ENCODE results near the gene WDR93.
A peak's percentile ranks its signal among the peaks of the same experiment; 100 is the strongest.

The WDR93 gene

DNA sequence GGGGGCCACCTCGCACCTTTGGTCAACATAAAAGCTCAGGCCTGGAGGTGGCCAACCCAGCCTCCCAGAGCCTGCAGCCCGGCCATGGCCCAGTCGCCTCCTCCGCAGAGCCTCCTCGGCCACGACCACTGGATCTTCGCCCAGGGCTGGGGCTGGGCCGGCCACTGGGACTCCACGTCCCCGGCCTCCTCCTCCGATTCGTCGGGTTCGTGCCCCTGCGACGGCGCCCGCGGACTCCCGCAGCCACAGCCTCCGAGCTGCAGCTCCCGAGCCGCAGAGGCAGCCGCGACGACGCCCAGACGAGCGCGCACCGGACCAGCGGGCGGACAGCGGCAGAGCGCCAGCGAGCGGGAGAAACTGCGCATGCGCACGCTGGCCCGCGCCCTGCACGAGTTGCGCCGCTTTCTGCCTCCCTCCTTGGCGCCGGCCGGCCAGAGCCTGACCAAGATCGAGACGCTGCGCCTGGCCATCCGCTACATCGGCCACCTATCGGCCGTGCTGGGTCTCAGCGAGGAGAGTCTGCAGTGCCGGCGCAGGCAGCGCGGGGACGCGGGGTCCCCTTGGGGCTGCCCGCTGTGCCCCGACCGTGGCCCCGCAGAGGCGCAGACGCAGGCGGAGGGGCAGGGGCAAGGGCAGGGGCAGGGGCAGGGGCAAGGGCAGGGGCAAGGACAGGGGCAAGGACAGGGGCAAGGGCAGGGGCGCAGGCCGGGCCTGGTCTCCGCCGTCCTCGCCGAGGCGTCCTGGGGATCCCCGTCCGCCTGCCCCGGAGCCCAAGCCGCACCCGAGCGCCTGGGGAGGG, 85.9 kb downstream of the WDR93 start, which contains the start of gene MESP2:
Gene MESP2, plus strand, starts transcription at position 59 of the 799 bp plus-strand sequence. Its CDS starts 26 bp downstream, at position 85.
- Histone ChIP-seq H2AFZ (ENCODE audit: insufficient read depth, low read length, poor library complexity) (peak within 1 kb of the TSS; percentile 58), H2BK120ac (ENCODE audit: insufficient read depth, low read length, poor library complexity) (peak within 1 kb of the TSS; percentile 23), H3K4me2 (ENCODE audit: low read length) (peak within 1 kb of the TSS; percentile 78), H3K18ac (ENCODE audit: low read length) (peak within 1 kb of the TSS; percentile 31), H3K36me3 (ENCODE audit: control insufficient read depth in 1 of 2, insufficient read depth in 2 of 2, low read length in 2 of 2) (no peaks in the 10 kb centered on the region), H3K27me3 (ENCODE audit: insufficient read depth, low read length) (no peaks in the 10 kb centered on the region), H4K91ac (ENCODE audit: low read depth, low read length) (peak within 1 kb of the TSS; percentile 50), H4K12ac (ENCODE audit: low read depth, low read length) (peak within 1 kb of the TSS; percentile 22), H2BK12ac (ENCODE audit: low read length) (peak within 1 kb of the TSS; percentile 44), H3K4me1 (ENCODE audit: control insufficient read depth in 1 of 2, insufficient read depth in 2 of 2, low read length in 2 of 2) (peaks cover 15 to 22% of the 10 kb centered on the region in 2 experiments), H3K27ac (ENCODE audit: low read depth, low read length) (no peak within 1 kb of the TSS), H3K9me3 (ENCODE audit: insufficient read depth, low read depth, low read length) (no peaks in the 10 kb centered on the region), H3K79me1 (ENCODE audit: low read length) (peaks cover 11% of the 10 kb centered on the region), H2BK5ac (ENCODE audit: low read depth, low read length, poor library complexity) (no peak within 1 kb of the TSS), H3K79me2 (ENCODE audit: control insufficient read depth, insufficient read depth, low read length, poor library complexity) (no peaks in the 10 kb centered on the region), H3K9ac (ENCODE audit: low read length) (no peak within 1 kb of the TSS), H3K4me3 (ENCODE audit: low read depth, low read length) (peak within 1 kb of the TSS; percentile 20), H3K23ac (ENCODE audit: low read length) (no peak within 1 kb of the TSS), H3K4ac (ENCODE audit: low read depth, low read length) (peak within 1 kb of the TSS; percentile 28), H3K14ac (ENCODE audit: low read length) (peak within 1 kb of the TSS; percentile 45), H4K8ac (ENCODE audit: low read depth, low read length) (peak within 1 kb of the TSS; percentile 63), H2AK5ac (ENCODE audit: low read length) (no peak within 1 kb of the TSS)
- DNase-seq = peak; percentile 89 to 93
- no CpG with 5 or more reads among the region's 82 CpGs for WGBS (ENCODE audit: extremely low coverage, insufficient coverage, insufficient read length)

- Histone ChIP-seq H3K4me1 (ENCODE audit: control insufficient read depth in 1 of 2, insufficient read depth in 2 of 2, low read length in 2 of 2) (peaks cover 20 to 27% of the 10 kb centered on the region in 2 experiments), H2AFZ (ENCODE audit: insufficient read depth, low read length, poor library complexity) (peak overlapping the region; percentile 58), H3K4me3 (ENCODE audit: low read depth, low read length) (no peak overlapping the region), H3K9ac (ENCODE audit: low read length) (no peak overlapping the region), H2BK5ac (ENCODE audit: low read depth, low read length, poor library complexity) (no peak overlapping the region), H3K79me1 (ENCODE audit: low read length) (peaks cover 11% of the 10 kb centered on the region), H4K12ac (ENCODE audit: low read depth, low read length) (no peak overlapping the region), H3K9me3 (ENCODE audit: insufficient read depth, low read depth, low read length) (no peaks in the 10 kb centered on the region), H4K91ac (ENCODE audit: low read depth, low read length) (peak overlapping the region; percentile 50), H3K79me2 (ENCODE audit: control insufficient read depth, insufficient read depth, low read length, poor library complexity) (no peaks in the 10 kb centered on the region), H3K18ac (ENCODE audit: low read length) (peak overlapping the region; percentile 7), H3K27ac (ENCODE audit: low read depth, low read length) (no peak overlapping the region), H2BK12ac (ENCODE audit: low read length) (no peak overlapping the region), H3K14ac (ENCODE audit: low read length) (no peak overlapping the region), H3K23ac (ENCODE audit: low read length) (no peak overlapping the region), H3K27me3 (ENCODE audit: insufficient read depth, low read length) (no peaks in the 10 kb centered on the region), H3K4ac (ENCODE audit: low read depth, low read length) (no peak overlapping the region), H4K8ac (ENCODE audit: low read depth, low read length) (peak overlapping the region; percentile 63), H2AK5ac (ENCODE audit: low read length) (no peak overlapping the region), H2BK120ac (ENCODE audit: insufficient read depth, low read length, poor library complexity) (no peak overlapping the region), H3K4me2 (ENCODE audit: low read length) (peak overlapping the region; percentile 78), H3K36me3 (ENCODE audit: control insufficient read depth in 1 of 2, insufficient read depth in 2 of 2, low read length in 2 of 2) (no peaks in the 10 kb centered on the region)
- DNase-seq = no peak
- no CpG with 5 or more reads among the region's 25 CpGs for WGBS (ENCODE audit: extremely low coverage, insufficient coverage, insufficient read length)
Measured at GRCh38 chr15:89777073-89777751, 86.6 kb downstream of the WDR93 start.

DNA sequence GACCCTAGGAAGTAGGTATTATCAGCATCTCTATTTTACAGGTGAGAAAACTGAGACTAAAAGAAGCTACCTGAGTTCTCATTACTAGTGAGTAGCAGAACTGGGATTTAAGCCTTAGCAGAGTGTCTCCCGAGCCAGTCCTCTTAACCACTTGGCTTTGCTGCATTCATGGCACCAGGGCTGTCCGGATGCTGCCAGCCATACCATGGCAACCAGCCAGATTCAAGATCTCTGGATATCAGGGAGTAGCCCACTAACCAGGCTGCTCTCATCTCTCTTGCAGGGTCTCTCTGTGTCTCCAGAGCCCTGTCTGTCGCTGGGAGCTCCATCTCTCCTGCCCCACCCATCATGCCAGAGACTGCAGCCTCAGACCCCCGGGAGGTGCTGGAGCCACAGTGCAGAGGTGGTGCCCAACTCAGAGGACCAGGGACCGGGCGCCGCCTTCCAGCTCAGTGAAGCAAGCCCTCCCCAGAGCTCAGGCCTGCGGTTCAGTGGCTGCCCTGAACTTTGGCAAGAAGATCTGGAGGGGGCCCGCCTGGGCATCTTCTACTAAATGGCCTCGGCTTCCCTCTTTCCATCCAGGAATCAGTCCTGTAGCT, 87.3 kb downstream of the WDR93 start:
- Histone ChIP-seq H3K14ac (ENCODE audit: low read length) (no peak overlapping the region), H3K9me3 (ENCODE audit: insufficient read depth, low read depth, low read length) (no peaks in the 10 kb centered on the region), H4K8ac (ENCODE audit: low read depth, low read length) (no peak overlapping the region), H2BK120ac (ENCODE audit: insufficient read depth, low read length, poor library complexity) (no peak overlapping the region), H3K4ac (ENCODE audit: low read depth, low read length) (no peak overlapping the region), H2AK5ac (ENCODE audit: low read length) (no peak overlapping the region), H3K36me3 (ENCODE audit: control insufficient read depth in 1 of 2, insufficient read depth in 2 of 2, low read length in 2 of 2) (no peaks in the 10 kb centered on the region), H4K12ac (ENCODE audit: low read depth, low read length) (no peak overlapping the region), H2BK12ac (ENCODE audit: low read length) (no peak overlapping the region), H2BK5ac (ENCODE audit: low read depth, low read length, poor library complexity) (no peak overlapping the region), H3K4me2 (ENCODE audit: low read length) (no peak overlapping the region), H4K91ac (ENCODE audit: low read depth, low read length) (no peak overlapping the region), H3K23ac (ENCODE audit: low read length) (no peak overlapping the region), H3K79me2 (ENCODE audit: control insufficient read depth, insufficient read depth, low read length, poor library complexity) (no peaks in the 10 kb centered on the region), H3K79me1 (ENCODE audit: low read length) (peaks cover 11% of the 10 kb centered on the region), H3K4me1 (ENCODE audit: control insufficient read depth in 1 of 2, insufficient read depth in 2 of 2, low read length in 2 of 2) (peaks cover 23 to 31% of the 10 kb centered on the region in 2 experiments), H3K9ac (ENCODE audit: low read length) (no peak overlapping the region), H2AFZ (ENCODE audit: insufficient read depth, low read length, poor library complexity) (no peak overlapping the region), H3K4me3 (ENCODE audit: low read depth, low read length) (no peak overlapping the region), H3K27ac (ENCODE audit: low read depth, low read length) (no peak overlapping the region), H3K27me3 (ENCODE audit: insufficient read depth, low read length) (no peaks in the 10 kb centered on the region), H3K18ac (ENCODE audit: low read length) (no peak overlapping the region)
- no peak for DNase-seq
- WGBS (ENCODE audit: extremely low coverage, insufficient coverage, insufficient read length) = no CpG with 5 or more reads among the region's 10 CpGs

- Histone ChIP-seq H3K9ac (ENCODE audit: low read length) (no peak overlapping the region), H3K4me3 (ENCODE audit: low read depth, low read length) (no peak overlapping the region), H3K4me1 (ENCODE audit: control insufficient read depth in 1 of 2, insufficient read depth in 2 of 2, low read length in 2 of 2) (peaks cover 29 to 40% of the 10 kb centered on the region in 2 experiments), H2AK5ac (ENCODE audit: low read length) (no peak overlapping the region), H3K4me2 (ENCODE audit: low read length) (no peak overlapping the region), H3K27ac (ENCODE audit: low read depth, low read length) (no peak overlapping the region), H3K4ac (ENCODE audit: low read depth, low read length) (no peak overlapping the region), H2BK12ac (ENCODE audit: low read length) (no peak overlapping the region), H4K91ac (ENCODE audit: low read depth, low read length) (no peak overlapping the region), H3K9me3 (ENCODE audit: insufficient read depth, low read depth, low read length) (no peaks in the 10 kb centered on the region), H4K12ac (ENCODE audit: low read depth, low read length) (no peak overlapping the region), H2AFZ (ENCODE audit: insufficient read depth, low read length, poor library complexity) (no peak overlapping the region), H3K14ac (ENCODE audit: low read length) (no peak overlapping the region), H4K8ac (ENCODE audit: low read depth, low read length) (no peak overlapping the region), H2BK120ac (ENCODE audit: insufficient read depth, low read length, poor library complexity) (no peak overlapping the region), H3K79me2 (ENCODE audit: control insufficient read depth, insufficient read depth, low read length, poor library complexity) (no peaks in the 10 kb centered on the region), H3K79me1 (ENCODE audit: low read length) (peaks cover 11% of the 10 kb centered on the region), H3K36me3 (ENCODE audit: control insufficient read depth in 1 of 2, insufficient read depth in 2 of 2, low read length in 2 of 2) (no peaks in the 10 kb centered on the region), H3K27me3 (ENCODE audit: insufficient read depth, low read length) (no peaks in the 10 kb centered on the region), H2BK5ac (ENCODE audit: low read depth, low read length, poor library complexity) (no peak overlapping the region), H3K18ac (ENCODE audit: low read length) (no peak overlapping the region), H3K23ac (ENCODE audit: low read length) (no peak overlapping the region)
- no CpG with 5 or more reads among the region's 4 CpGs for WGBS (ENCODE audit: extremely low coverage, insufficient coverage, insufficient read length)
- no peak for DNase-seq
Measured at GRCh38 chr15:89778861-89779260, 88.2 kb downstream of the WDR93 start.
